B cell (primary cell): Measurements from ENCODE around the gene CCDC122.

Experiments
- CTCF ChIP-seq: fragments of 200-600 bp; IDR thresholded peaks from one replicate; pipeline ENCODE4 v1.8.0; 2022; ENCODE audit warnings: antibody characterized with exemption, mild to moderate bottlenecking
- EZH2 ChIP-seq: IDR thresholded peaks from 2 replicates; pipeline ENCODE4 v1.6.1; 2012; ENCODE audit warnings: borderline replicate concordance, low read depth, mild to moderate bottlenecking, moderate library complexity, low read length; ENCODE audit not compliant: insufficient read depth, poor library complexity, severe bottlenecking

GRCh38 chr13:43911871-43912270 is 32.3 kb upstream of the CCDC122 start:
- TF ChIP-seq CTCF: no peak
- no peak for TF ChIP-seq EZH2
